A549 treated with Hydrocortisone at 1 μM for 4 hours (cell line): ENCODE measurements around the gene ZNF229. TPM values are rescaled to one million over a fixed set of nuclear protein-coding genes. Genes with fewer than 3 reads are reported as not detected.

Experiments used
- total RNA-seq: library from RNA; stranded (reverse); fragments of 200-300 nt; extraction: Qiagen RNA extraction; gene quantifications from 5 replicates; pipeline ENCODE4 v1.2.3, GENCODE V29; 2022

The ZNF229 gene
- total RNA-seq, result 2.3 to 3.1 TPM (median 2.8 TPM) in 5 replicates

DNA sequence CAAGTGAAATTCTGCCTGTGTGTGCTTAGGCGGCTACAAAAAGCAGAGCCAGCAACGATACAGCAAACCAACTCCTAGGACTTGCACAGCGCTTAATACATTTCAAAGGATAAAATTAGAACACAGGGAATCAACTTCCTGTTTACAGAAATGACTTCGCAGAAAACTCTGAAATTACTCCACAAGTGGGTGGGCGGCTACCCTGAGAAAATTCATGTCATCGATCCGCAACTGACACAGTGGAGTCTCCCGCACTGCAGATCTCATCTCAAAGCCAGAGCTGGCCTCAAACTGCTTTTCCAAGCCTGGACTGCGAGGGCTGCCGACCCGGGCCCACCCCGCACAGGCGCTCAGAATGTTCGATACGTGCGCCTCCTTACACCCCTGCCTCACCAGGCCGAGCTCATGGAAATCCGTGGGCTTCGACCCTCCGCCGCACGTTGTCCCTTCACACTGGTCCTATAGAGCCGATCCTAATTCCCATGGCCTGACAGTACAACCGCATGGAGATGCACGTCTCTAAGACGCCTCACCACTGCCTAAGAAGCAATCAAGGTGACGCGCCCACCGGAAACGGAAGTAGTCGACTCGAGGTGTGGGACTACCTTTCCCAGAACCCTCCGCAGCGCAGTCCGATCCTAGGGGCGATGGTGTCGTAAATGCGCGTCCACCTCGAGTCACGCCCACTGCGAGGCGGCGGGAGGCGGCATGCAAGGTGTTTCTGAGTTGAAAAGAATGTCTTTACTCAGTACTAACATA is at the start of gene ZNF229:
TSS of gene ZNF229 (minus strand) at position 557 of the 759 bp plus-strand sequence. CDS start 5,625 bp downstream, outside the sequence.

DNA sequence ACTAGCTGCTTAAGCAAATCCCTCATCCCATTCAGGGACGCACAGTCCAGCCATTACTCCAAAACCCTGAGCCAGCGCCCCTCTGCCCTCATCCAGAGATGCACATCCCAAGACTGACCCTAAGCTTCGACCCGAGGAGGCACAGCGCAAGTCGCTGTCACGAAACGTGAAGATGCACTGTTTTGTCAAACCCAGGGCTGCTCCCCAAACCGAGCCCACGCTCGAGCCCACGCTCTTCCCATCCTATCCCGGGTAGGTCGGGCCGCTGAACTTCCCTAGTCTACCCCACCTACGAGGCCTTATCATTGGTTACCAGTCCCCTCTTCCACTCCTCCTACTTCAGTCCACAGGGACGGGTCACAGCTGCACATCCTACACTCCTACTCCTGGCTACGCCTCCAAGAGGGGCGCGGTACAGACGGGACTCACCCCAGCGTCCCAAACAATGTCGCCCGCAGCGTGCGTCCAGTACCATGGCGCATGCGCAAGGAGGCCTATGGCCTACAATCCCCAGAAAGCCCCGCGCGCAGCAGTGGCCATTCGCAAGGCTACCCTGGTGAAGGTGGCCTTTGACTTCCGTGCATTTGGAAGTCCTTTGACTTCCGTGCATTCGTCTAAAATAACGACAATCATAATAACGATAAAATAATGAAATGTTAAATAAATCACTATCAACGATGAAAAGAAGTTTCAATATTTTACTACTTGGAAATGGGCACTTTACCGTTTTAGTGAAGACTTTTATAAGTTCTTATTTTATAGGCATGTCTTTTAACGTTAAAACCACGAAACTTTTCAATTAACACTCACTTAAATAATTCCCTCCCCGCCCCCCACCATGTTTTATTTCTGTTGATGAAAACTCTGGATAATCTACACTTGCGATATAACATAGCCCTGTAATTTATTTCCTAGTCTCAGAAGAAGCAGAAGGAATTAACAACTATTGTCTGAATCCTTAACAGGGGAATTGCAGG is 46.8 kb downstream of the ZNF229 start, which contains the start of gene ZNF285:
TSS of gene ZNF285 (minus strand) at position 470 of the 977 bp plus-strand sequence. CDS start 4,395 bp downstream, outside the sequence.

Other genes with a start within 250 kb of the ZNF229 start
- 9.3 to 13.7 TPM (median 10.1 TPM) in 5 replicates for gene ZNF227, start 235.9 kb downstream of the ZNF229 start, total RNA-seq
- 0.51 to 0.83 TPM (median 0.63 TPM) in 5 replicates for gene ZNF233, start 188.6 kb downstream of the ZNF229 start, total RNA-seq
- gene ZNF235, start 143.4 kb downstream of the ZNF229 start, total RNA-seq, result 2.8 to 4.5 TPM (median 3.1 TPM) in 5 replicates
- gene ZNF112, start 91.8 kb downstream of the ZNF229 start, total RNA-seq, result 1.6 to 2.6 TPM (median 2.1 TPM) in 5 replicates
- 2.0 to 3.2 TPM (median 2.3 TPM) in 5 replicates for gene ZNF285, start 46.9 kb downstream of the ZNF229 start, total RNA-seq
- 7.1 to 9.1 TPM (median 7.9 TPM) in 5 replicates for gene ZNF180, start 52.0 kb upstream of the ZNF229 start, total RNA-seq
- gene CEACAM20, start 81.2 kb upstream of the ZNF229 start, total RNA-seq, result 0.08 to 0.10 TPM in 2 of 5 replicates, not detected in the others
- 0.15 to 0.84 TPM (median 0.66 TPM) in 5 replicates for gene IGSF23, start 165.1 kb upstream of the ZNF229 start, total RNA-seq
- gene PVR, start 195.4 kb upstream of the ZNF229 start, total RNA-seq, result 100 to 124 TPM (median 118 TPM) in 5 replicates
- 8.8 to 10.3 TPM (median 9.3 TPM) in 5 replicates for gene CEACAM19, start 223.0 kb upstream of the ZNF229 start, total RNA-seq